ENCODE results near the gene EPS8.

DNA sequence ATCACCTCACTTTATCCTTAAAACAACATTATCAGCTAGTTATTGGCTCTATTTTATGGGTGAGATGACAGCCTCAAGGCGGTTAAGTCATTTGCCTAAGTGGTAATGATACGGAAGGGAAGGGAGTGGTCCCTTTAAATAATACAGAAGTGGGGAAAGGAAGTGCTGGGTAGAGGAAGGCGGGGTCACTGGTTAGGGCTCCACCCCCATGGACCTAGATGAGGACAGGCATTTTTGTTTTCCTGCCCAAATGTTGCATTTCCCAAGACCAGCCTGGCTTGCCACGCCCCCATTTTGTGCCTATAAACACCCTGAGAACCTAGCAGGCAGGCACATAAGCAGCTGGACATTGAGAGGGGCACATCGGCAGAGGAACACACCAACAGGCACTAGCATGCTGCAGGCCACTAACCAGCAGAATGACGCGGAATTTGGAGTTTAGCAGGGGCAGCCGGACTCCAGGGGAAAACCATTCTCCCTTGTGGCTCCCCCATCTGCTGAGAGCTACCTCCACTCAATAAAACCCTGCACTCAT lies 100.9 kb downstream of the EPS8 start:
- TF ChIP-seq POLR2A (IDR thresholded peaks at IDR 0.05; ENCODE audit: low read depth) (no peak), EP300 (IDR thresholded peaks at IDR 0.05) (no peak)
